H9 (cell line): ENCODE results near the gene LRIG1. TPM values are rescaled to one million over a fixed set of nuclear protein-coding genes. Genes with fewer than 3 reads are reported as not detected.

Experiments used
- DNase-seq: peaks from one replicate; pipeline ENCODE4 v3.0.0-alpha.2; 2017
- H2AFZ ChIP-seq: one replicate; pipeline ENCODE4 v1.6.1; 2013; ENCODE audit warnings: mild to moderate bottlenecking, low read length, control low read depth, moderate library complexity
- H2AK5ac ChIP-seq: 2 replicates; pipeline ENCODE4 v1.6.1; 2013; ENCODE audit warnings: low read length, control low read depth, mixed read lengths; ENCODE audit not compliant: insufficient read length
- H2BK120ac ChIP-seq: one replicate; pipeline ENCODE4 v1.6.1; 2013; ENCODE audit warnings: low read depth, mild to moderate bottlenecking, low read length, control low read depth, inconsistent platforms; ENCODE audit not compliant: poor library complexity, severe bottlenecking
- H2BK12ac ChIP-seq: 2 replicates; pipeline ENCODE4 v1.6.1; 2013; ENCODE audit warnings: low read length, control low read depth, mixed read lengths, low read depth; ENCODE audit not compliant: insufficient read length
- H2BK15ac ChIP-seq: 2 replicates; pipeline ENCODE4 v1.6.1; 2013; ENCODE audit warnings: low read depth, low read length, control low read depth
- H2BK20ac ChIP-seq: one replicate; pipeline ENCODE4 v1.6.1; 2013; ENCODE audit warnings: low read depth, mild to moderate bottlenecking, low read length, control low read depth, inconsistent platforms; ENCODE audit not compliant: poor library complexity, severe bottlenecking
- H2BK5ac ChIP-seq: 2 replicates; pipeline ENCODE4 v1.6.1; 2013; ENCODE audit warnings: low read length, control low read depth, mixed read lengths; ENCODE audit not compliant: insufficient read length
- H3K14ac ChIP-seq: 2 replicates; pipeline ENCODE4 v1.6.1; 2013; ENCODE audit warnings: low read length, control low read depth; ENCODE audit not compliant: insufficient read depth
- H3K18ac ChIP-seq: 2 replicates; pipeline ENCODE4 v1.6.1; 2013; ENCODE audit warnings: low read depth, mild to moderate bottlenecking, mixed read lengths, low read length, control low read depth; ENCODE audit not compliant: insufficient read length
- H3K23ac ChIP-seq: 2 replicates; pipeline ENCODE4 v1.6.1; 2013; ENCODE audit warnings: low read length, control low read depth, mixed read lengths, low read depth; ENCODE audit not compliant: insufficient read length
- H3K23me2 ChIP-seq: 2 replicates; pipeline ENCODE4 v1.6.1; 2013; ENCODE audit warnings: low read depth, mild to moderate bottlenecking, mixed read lengths, low read length, control low read depth; ENCODE audit not compliant: insufficient read length, poor library complexity, severe bottlenecking
- H3K27ac ChIP-seq: 2 replicates; pipeline ENCODE4 v1.5.1; 2013; ENCODE audit warnings: low read length, control low read depth, mixed read lengths, low read depth; ENCODE audit not compliant: insufficient read length
- H3K27me3 ChIP-seq: 2 replicates; pipeline ENCODE4 v1.6.1; 2013; ENCODE audit warnings: low read length, control low read depth, inconsistent platforms; ENCODE audit not compliant: insufficient read depth
- H3K4ac ChIP-seq: 2 replicates; pipeline ENCODE4 v1.6.1; 2013; ENCODE audit warnings: low read depth, mild to moderate bottlenecking, control low read depth, inconsistent platforms, low read length, moderate library complexity
- H3K4me1 ChIP-seq: 2 replicates; pipeline ENCODE4 v1.6.1; 2013; ENCODE audit warnings: low read length, control low read depth, inconsistent platforms; ENCODE audit not compliant: insufficient read depth
- H3K4me2 ChIP-seq: 2 replicates; pipeline ENCODE4 v1.6.1; 2013; ENCODE audit warnings: low read length, control low read depth, mixed read lengths; ENCODE audit not compliant: insufficient read length, insufficient read depth
- H3K56ac ChIP-seq: 2 replicates; pipeline ENCODE4 v1.6.1; 2013; ENCODE audit warnings: low read depth, mild to moderate bottlenecking, mixed read lengths, low read length, control low read depth; ENCODE audit not compliant: insufficient read length
- H3K79me1 ChIP-seq: 2 replicates; pipeline ENCODE4 v1.6.1; 2013; ENCODE audit warnings: low read depth, mild to moderate bottlenecking, moderate library complexity, low read length, control low read depth, inconsistent platforms; ENCODE audit not compliant: insufficient read depth, poor library complexity, severe bottlenecking
- H3K79me2 ChIP-seq: 2 replicates; pipeline ENCODE4 v1.6.1; 2013; ENCODE audit warnings: low read length, control low read depth, inconsistent platforms; ENCODE audit not compliant: insufficient read depth
- H3K9ac ChIP-seq: 2 replicates; pipeline ENCODE4 v1.6.1; 2013; ENCODE audit warnings: low read length, control low read depth, mixed read lengths; ENCODE audit not compliant: insufficient read length; ENCODE audit errors: extremely low read depth
- H3K9me3 ChIP-seq: one replicate; pipeline ENCODE4 v1.6.1; 2013; ENCODE audit warnings: low read depth, low read length, inconsistent platforms; ENCODE audit not compliant: control insufficient read depth
- H3T11ph ChIP-seq: one replicate; pipeline ENCODE4 v1.6.1; 2013; ENCODE audit warnings: mild to moderate bottlenecking, low read length, control low read depth, inconsistent platforms
- H4K20me1 ChIP-seq: one replicate; pipeline ENCODE4 v1.6.1; 2013; ENCODE audit not compliant: control insufficient read depth, insufficient read length, insufficient read depth
- H4K5ac ChIP-seq: 2 replicates; pipeline ENCODE4 v1.6.1; 2013; ENCODE audit warnings: low read depth, mild to moderate bottlenecking, mixed read lengths, low read length, control low read depth; ENCODE audit not compliant: insufficient read length
- H4K8ac ChIP-seq: replicated peaks from 2 replicates; pipeline ENCODE4 v1.6.1; 2013; ENCODE audit warnings: low read length, control low read depth, mixed read lengths, low read depth; ENCODE audit not compliant: insufficient read length
- H4K91ac ChIP-seq: 2 replicates; pipeline ENCODE4 v1.6.1; 2013; ENCODE audit warnings: low read depth, mild to moderate bottlenecking, moderate library complexity, mixed read lengths, low read length, control low read depth; ENCODE audit not compliant: insufficient read length
- H3K27ac Mint-ChIP-seq, 3 experiments: 2 replicates in 2 of 3; 3 replicates in 1 of 3; pipeline ENCODE4 v1.8.0; 2020 to 2021; ENCODE audit warnings: mixed read lengths in 3 of 3, mild to moderate bottlenecking in 1 of 3, moderate library complexity in 1 of 3
- H3K27me3 Mint-ChIP-seq: 2 replicates; pipeline ENCODE4 v1.8.0; 2021; ENCODE audit warnings: low read depth, mild to moderate bottlenecking, moderate library complexity, mixed read lengths
- H3K36me3 Mint-ChIP-seq, 3 experiments: 2 replicates in 2 of 3; 3 replicates in 1 of 3; pipeline ENCODE4 v1.8.0; 2020 to 2021; ENCODE audit warnings: low read depth in 3 of 3, mixed read lengths in 3 of 3; ENCODE audit not compliant: insufficient read depth in 1 of 3
- H3K4me1 Mint-ChIP-seq, 2 experiments: 2 replicates each; pipeline ENCODE4 v1.8.0; 2020; ENCODE audit warnings: mixed read lengths in 2 of 2
- H3K4me3 Mint-ChIP-seq, 2 experiments: 2 replicates in 1 of 2; 3 replicates in 1 of 2; pipeline ENCODE4 v1.8.0; 2020 to 2021; ENCODE audit warnings: mild to moderate bottlenecking in 2 of 2, mixed read lengths in 2 of 2, moderate library complexity in 1 of 2
- H3K9me3 Mint-ChIP-seq, 2 experiments: 2 replicates in 1 of 2; 3 replicates in 1 of 2; pipeline ENCODE4 v1.8.0; 2020; ENCODE audit warnings: mild to moderate bottlenecking in 2 of 2, mixed read lengths in 2 of 2, moderate library complexity in 1 of 2
- WGBS: extraction: QIAGEN DNeasy Blood & Tissue Kit; methylation state at CpG from one replicate; pipeline ENCODE4 v1.1.7; 2013; ENCODE audit warnings: missing lambda C conversion rate, low lambda C conversion rate, mixed read lengths; ENCODE audit not compliant: insufficient read length; ENCODE audit errors: extremely low coverage; 5-methylcytosine and 5-hydroxymethylcytosine counted together
- total RNA-seq: library from RNA; stranded (reverse); gene quantifications from 2 replicates; pipeline ENCODE4 v1.2.1, GENCODE V29; 2021
- TF ChIP-seq, protein P1 (sequence below): fragments of 200-600 bp; sonication (generic); conservative IDR thresholded peaks from 3 replicates; pipeline ENCODE4 v1.8.0; 2021; ENCODE audit warnings: antibody characterized with exemption, mild to moderate bottlenecking

LRIG1 gene
- total RNA-seq, 1 experiment from 2014 or later = 70.3 TPM

DNA sequence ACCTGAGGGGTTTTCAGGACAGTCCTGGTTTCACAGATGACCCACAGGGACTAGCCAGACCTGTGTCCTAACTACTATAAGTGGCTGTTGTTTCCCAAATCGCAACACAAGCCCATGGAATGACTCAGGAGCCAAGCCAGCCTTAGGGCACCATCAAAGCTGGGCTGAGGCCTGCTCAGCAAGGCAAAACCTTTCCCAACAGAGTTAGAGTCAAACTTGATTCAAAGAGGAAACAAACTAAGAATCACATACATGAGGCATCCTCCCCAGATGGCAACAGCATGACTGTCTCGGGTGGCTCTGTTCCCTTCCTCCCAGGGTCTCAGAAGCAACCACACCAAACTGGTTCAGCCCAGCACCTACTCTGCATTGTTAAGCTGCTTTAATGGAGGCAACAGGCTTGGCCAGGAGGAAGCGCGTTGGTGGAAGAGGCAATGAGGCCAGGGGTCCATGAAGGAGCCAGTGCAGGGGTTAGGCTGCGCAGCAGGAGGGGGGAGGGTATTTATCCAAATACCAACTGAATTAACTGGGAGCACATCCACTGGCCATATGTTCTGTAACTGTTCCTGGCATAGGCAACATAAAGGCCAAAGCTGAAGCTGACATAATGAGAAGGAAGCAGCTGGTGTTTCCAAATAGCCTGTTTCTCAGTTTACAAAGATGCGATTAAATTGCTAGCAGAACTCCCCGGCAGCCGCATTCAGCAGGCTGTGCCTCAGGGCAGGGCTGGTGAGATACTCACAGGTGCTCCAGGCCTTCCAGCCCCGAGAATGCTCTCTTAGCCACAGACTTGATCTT, 102.4 kb downstream of the LRIG1 start:
- no peak overlapping the region for H4K91ac ChIP-seq
- H4K8ac ChIP-seq = no peak overlapping the region
- H3K14ac ChIP-seq = no peak overlapping the region
- no peak overlapping the region for H3T11ph ChIP-seq
- peaks cover 25% of the 10 kb centered on the region in 2 experiments for H3K4me1 Mint-ChIP-seq
- H3K9me3 Mint-ChIP-seq = no peaks in the 10 kb centered on the region; a peak in 1 of 5 replicates
- no peak overlapping the region for H2BK15ac ChIP-seq
- peak overlapping the region; percentile 74 to 89 (median 81); a peak in 6 of 7 replicates for H3K27ac Mint-ChIP-seq
- no peaks in the 10 kb centered on the region for H4K20me1 ChIP-seq
- TF ChIP-seq, protein P1, sequence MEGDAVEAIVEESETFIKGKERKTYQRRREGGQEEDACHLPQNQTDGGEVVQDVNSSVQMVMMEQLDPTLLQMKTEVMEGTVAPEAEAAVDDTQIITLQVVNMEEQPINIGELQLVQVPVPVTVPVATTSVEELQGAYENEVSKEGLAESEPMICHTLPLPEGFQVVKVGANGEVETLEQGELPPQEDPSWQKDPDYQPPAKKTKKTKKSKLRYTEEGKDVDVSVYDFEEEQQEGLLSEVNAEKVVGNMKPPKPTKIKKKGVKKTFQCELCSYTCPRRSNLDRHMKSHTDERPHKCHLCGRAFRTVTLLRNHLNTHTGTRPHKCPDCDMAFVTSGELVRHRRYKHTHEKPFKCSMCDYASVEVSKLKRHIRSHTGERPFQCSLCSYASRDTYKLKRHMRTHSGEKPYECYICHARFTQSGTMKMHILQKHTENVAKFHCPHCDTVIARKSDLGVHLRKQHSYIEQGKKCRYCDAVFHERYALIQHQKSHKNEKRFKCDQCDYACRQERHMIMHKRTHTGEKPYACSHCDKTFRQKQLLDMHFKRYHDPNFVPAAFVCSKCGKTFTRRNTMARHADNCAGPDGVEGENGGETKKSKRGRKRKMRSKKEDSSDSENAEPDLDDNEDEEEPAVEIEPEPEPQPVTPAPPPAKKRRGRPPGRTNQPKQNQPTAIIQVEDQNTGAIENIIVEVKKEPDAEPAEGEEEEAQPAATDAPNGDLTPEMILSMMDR = no peak
- H3K4me3 Mint-ChIP-seq = no peak overlapping the region; a peak in 1 of 5 replicates
- H3K9ac ChIP-seq = no peak overlapping the region
- no peaks in the 10 kb centered on the region for H3K23me2 ChIP-seq
- H2BK12ac ChIP-seq = no peak overlapping the region
- DNase-seq = no peak
- H3K23ac ChIP-seq = no peak overlapping the region
- H3K79me2 ChIP-seq = no peaks in the 10 kb centered on the region
- H2BK20ac ChIP-seq = no peak overlapping the region
- peaks cover 4% of the 10 kb centered on the region for H3K79me1 ChIP-seq
- no peaks in the 10 kb centered on the region for H3K27me3 ChIP-seq
- peaks cover 64 to 96% (median 93%) of the 10 kb centered on the region in 3 experiments for H3K36me3 Mint-ChIP-seq
- no peak overlapping the region for H4K5ac ChIP-seq
- H3K18ac ChIP-seq = no peak overlapping the region
- no peaks in the 10 kb centered on the region for H3K9me3 ChIP-seq
- H3K27me3 Mint-ChIP-seq = no peaks in the 10 kb centered on the region; the same call in 1 of the 2 replicates
- no peak overlapping the region for H2BK5ac ChIP-seq
- no CpG with 5 or more reads among the region's 9 CpGs for WGBS
- H2AK5ac ChIP-seq = no peak overlapping the region
- no peak overlapping the region for H2AFZ ChIP-seq
- H3K4ac ChIP-seq = no peak overlapping the region
- no peak overlapping the region for H3K4me2 ChIP-seq
- no peak overlapping the region for H2BK120ac ChIP-seq
- no peak overlapping the region for H3K27ac ChIP-seq
- H3K4me1 ChIP-seq = no peaks in the 10 kb centered on the region
- no peak overlapping the region for H3K56ac ChIP-seq
